ENCODE results near the gene ZNF165. TPM values are rescaled to one million over a fixed set of nuclear protein-coding genes. Genes with fewer than 3 reads are reported as not detected.

ZNF165 gene
- total and polyA plus RNA-seq, 2 of the 4 experiments (the other 2 are of a cell fraction) = 0.07 to 0.36 TPM

DNA sequence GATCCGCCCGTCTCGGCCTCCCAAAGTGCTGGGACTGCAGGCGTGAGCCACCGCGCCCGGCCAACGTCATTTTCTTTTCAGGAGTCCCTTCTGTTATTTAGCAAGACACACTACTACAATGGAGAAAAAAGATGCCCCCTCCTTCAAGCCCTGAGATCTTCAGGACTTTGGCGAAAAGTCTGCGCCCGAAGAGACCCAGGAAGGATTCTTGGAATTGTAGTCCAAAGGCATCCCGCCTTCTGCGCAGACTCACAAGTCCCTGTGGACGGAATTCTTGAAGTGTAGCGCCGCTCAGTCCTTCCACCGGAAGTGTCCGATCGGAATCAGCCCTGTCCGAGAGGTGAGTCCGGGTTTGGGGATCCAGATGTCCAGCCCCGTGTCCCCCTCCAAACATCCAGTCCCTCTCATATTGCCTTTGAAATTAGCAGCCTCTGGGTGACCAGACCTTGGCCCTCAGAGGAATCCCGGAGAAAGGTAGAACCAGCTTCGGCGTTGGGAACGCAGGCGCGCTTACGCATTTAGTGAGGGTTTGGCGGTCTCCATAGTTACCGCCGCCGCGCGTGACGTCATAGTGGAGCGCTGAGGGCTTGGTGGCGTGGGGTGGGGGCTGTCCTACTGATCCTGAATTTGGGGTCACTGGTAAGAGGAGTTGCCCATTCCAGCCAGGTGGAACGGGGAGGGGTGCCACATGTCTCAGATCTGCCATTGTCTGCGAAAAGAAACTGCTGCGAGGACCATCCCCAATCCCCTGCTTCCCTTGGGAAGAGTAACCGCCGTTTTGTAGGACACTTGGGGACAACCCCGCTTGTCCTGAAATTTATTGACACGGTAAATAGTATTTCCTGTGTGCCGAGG, 490 bp downstream of the ZNF165 start:
- peak overlapping the region; percentile 73 to 98 for H4K8ac ChIP-seq (ENCODE audit: low read depth in 2 of 2, low read length in 2 of 2)
- peak overlapping the region; percentile 81 for H2AK9ac ChIP-seq (replicated peaks; ENCODE audit: low read depth, low read length, poor library complexity)
- H4K20me1 ChIP-seq (ENCODE audit: insufficient read depth, low read length) = no peaks in the 10 kb centered on the region
- H2AFZ ChIP-seq (replicated peaks; ENCODE audit: low read length, poor library complexity) = peak overlapping the region; percentile 98
- H3K9me3 ChIP-seq (ENCODE audit: control insufficient read depth, insufficient read depth, low read length) = no peaks in the 10 kb centered on the region
- ATAC-seq (ENCODE audit: low read depth) (peak; percentile 98), DNase-seq (peak; percentile 98)
- no peak overlapping the region; the same call in 1 of the 2 replicates for H2BK20ac ChIP-seq (ENCODE audit: low read depth, low read length)
- H2AK5ac ChIP-seq (ENCODE audit: low read depth, low read length) = no peak overlapping the region; the same call in 1 of the 2 replicates
- peak overlapping the region; percentile 60; the same call in 1 of the 3 replicates for H2BK15ac ChIP-seq (ENCODE audit: low read depth, low read length)
- H3K27ac ChIP-seq (ENCODE audit: insufficient read depth, low read length) = peak overlapping the region; percentile 83
- peak overlapping the region; percentile 71 for H3K14ac ChIP-seq (replicated peaks; ENCODE audit: low read depth, low read length)
- TF ChIP-seq MAZ (IDR thresholded peaks at IDR 0.05; ENCODE audit: borderline replicate concordance, low read depth, low read length) (peak; percentile 70; the same call in 1 of the 2 replicates), POLR2A (IDR thresholded peaks at IDR 0.05; ENCODE audit: low read depth, low read length) (peak; percentile 14; the same call in 1 of the 2 replicates), MXI1 (IDR thresholded peaks at IDR 0.05; ENCODE audit: borderline replicate concordance, low read depth, low read length) (no peak; the same call in 1 of the 2 replicates), CHD1 (IDR thresholded peaks at IDR 0.05; ENCODE audit: low read depth, low read length) (0 out of 2 replicates have a peak, but pooled peaks have one; percentile 65)
- TF ChIP-seq, protein P1, sequence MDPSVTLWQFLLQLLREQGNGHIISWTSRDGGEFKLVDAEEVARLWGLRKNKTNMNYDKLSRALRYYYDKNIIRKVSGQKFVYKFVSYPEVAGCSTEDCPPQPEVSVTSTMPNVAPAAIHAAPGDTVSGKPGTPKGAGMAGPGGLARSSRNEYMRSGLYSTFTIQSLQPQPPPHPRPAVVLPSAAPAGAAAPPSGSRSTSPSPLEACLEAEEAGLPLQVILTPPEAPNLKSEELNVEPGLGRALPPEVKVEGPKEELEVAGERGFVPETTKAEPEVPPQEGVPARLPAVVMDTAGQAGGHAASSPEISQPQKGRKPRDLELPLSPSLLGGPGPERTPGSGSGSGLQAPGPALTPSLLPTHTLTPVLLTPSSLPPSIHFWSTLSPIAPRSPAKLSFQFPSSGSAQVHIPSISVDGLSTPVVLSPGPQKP (IDR thresholded peaks at IDR 0.05; ENCODE audit: borderline replicate concordance, low read depth, low read length) = peak; percentile 90; the same call in 1 of the 2 replicates
- peak overlapping the region; percentile 82 for H3K4ac ChIP-seq (ENCODE audit: low read depth, low read length)
- no peak overlapping the region; the same call in 1 of the 2 replicates for H3K18ac ChIP-seq (ENCODE audit: low read depth, low read length)
- 0% methylated on average over 9 of the region's 46 CpGs; no CpG with 5 or more reads in 1 of the 2 experiments for WGBS, 2 experiments (ENCODE audit: extremely low coverage in 2 of 2, insufficient read length in 1 of 2)
- peak overlapping the region; percentile 68; the same call in 1 of the 2 replicates for H3K56ac ChIP-seq (ENCODE audit: extremely low read depth, insufficient read depth, low read length)
- H3K23ac ChIP-seq (ENCODE audit: low read depth, low read length) = peak overlapping the region; percentile 47; the same call in 1 of the 2 replicates
- peak overlapping the region; percentile 94 for H3K4me2 ChIP-seq (ENCODE audit: low read depth, low read length)
- intact Hi-C loops (cut with micrococcal nuclease) = loop anchor here (5.0 kb wide), 2 partner anchors 131 to 256 kb away; partner anchors contain the start of gene ZSCAN31
- peak overlapping the region; percentile 75 for H3K4me3 ChIP-seq (ENCODE audit: insufficient read depth, low read depth, low read length)
- peak overlapping the region; percentile 83 for H4K5ac ChIP-seq (ENCODE audit: low read depth, low read length)
- no TSS peak for BruUV-seq (replicated peaks)
- 0 out of 2 replicates have a peak, but pooled peaks cover 7% of the 10 kb centered on the region for H3K9me1 ChIP-seq (ENCODE audit: insufficient read depth, low read length)
- peak overlapping the region; percentile 77 for H4K91ac ChIP-seq (ENCODE audit: insufficient read depth, low read depth, low read length)
- H3K79me1 ChIP-seq (ENCODE audit: low read depth in 1 of 2, low read length in 2 of 2) = 0 out of 4 replicates have a peak, but pooled peaks cover 0 to 3% of the 10 kb centered on the region in 2 experiments
- CTCF ChIA-PET = no interaction called here
- peak overlapping the region; percentile 77 for H2BK5ac ChIP-seq (ENCODE audit: low read depth, low read length, poor library complexity, severe bottlenecking)
- POLR2A ChIA-PET (ENCODE audit: unreplicated experiment) = no interaction called here
- peaks cover 2% of the 10 kb centered on the region; the same call in 1 of the 2 replicates for H3K4me1 ChIP-seq (ENCODE audit: control insufficient read depth, insufficient read depth, low read length)
- no peaks in the 10 kb centered on the region for H3K36me3 ChIP-seq (ENCODE audit: control insufficient read depth, insufficient read depth, low read length)
- no peaks in the 10 kb centered on the region for H3K27me3 ChIP-seq (ENCODE audit: control insufficient read depth, insufficient read depth, low read length)
- peak overlapping the region; percentile 84 for H2BK120ac ChIP-seq (ENCODE audit: low read depth, low read length)
- dilution Hi-C loops (cut with HindIII; ENCODE audit: low sequenced_read_pairs, unreplicated experiment) = no loop called here
- peak overlapping the region; percentile 75 for H3K9ac ChIP-seq (ENCODE audit: low read depth, low read length)
- in situ Hi-C loops (cut with MboI; ENCODE audit: low sequenced_read_pairs) = no loop called here

All from IMR-90 (cell line).